Ovary (tissue), 3 donors: ENCODE measurements around the gene IWS1.

ENCODE experiments used
- EP300 ChIP-seq: sonication (generic); formaldehyde crosslinking; IDR thresholded peaks from one replicate; pipeline ENCODE4 v1.6.1; 2017; ENCODE audit warnings: antibody characterized with exemption
- TF ChIP-seq, protein P1 (sequence below), 3 donors: fragments of 450-650 bp in 2 of 3; fragments of 200-600 bp in 1 of 3; IDR thresholded peaks; one replicate each; pipeline versions ENCODE4 v1.5.1 to v1.8.0; 2016 to 2022; ENCODE audit warnings: antibody characterized with exemption in 3 of 3, mild to moderate bottlenecking in 1 of 3
- donor health status: DM: no; HTN: no; CAD: no.

DNA sequence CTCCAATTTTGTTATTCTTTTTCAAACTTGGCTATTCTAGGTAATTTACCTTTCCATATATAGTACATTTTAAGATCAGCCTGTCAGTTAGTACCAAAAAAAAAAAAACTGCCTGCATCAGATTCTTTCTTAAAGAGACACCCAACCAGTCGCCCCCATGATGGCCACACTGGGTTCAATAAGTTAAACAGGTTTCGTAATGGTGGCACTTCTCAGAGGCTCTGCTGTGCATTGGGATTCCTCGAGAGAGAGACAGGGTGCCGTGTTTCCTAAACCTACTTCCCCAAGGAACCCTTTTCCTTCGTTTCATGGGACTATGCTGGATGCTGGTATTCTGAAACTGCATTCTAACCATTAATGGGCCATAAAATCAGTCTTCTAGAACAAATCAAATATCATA is 46.6 kb upstream of the IWS1 start:
- TF ChIP-seq EP300 = no peak
- TF ChIP-seq, protein P1, sequence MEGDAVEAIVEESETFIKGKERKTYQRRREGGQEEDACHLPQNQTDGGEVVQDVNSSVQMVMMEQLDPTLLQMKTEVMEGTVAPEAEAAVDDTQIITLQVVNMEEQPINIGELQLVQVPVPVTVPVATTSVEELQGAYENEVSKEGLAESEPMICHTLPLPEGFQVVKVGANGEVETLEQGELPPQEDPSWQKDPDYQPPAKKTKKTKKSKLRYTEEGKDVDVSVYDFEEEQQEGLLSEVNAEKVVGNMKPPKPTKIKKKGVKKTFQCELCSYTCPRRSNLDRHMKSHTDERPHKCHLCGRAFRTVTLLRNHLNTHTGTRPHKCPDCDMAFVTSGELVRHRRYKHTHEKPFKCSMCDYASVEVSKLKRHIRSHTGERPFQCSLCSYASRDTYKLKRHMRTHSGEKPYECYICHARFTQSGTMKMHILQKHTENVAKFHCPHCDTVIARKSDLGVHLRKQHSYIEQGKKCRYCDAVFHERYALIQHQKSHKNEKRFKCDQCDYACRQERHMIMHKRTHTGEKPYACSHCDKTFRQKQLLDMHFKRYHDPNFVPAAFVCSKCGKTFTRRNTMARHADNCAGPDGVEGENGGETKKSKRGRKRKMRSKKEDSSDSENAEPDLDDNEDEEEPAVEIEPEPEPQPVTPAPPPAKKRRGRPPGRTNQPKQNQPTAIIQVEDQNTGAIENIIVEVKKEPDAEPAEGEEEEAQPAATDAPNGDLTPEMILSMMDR (IDR thresholded peaks at IDR 0.05) = no peak
